Liver (tissue), 3 donors: ENCODE results near the gene ANKRD27.

Experiments used
- YY1 ChIP-seq: IDR thresholded peaks from 2 replicates; pipeline ENCODE4 v1.6.1; 2016; ENCODE audit warnings: antibody characterized with exemption, mild to moderate bottlenecking
- TF ChIP-seq, protein P1 (sequence below): fragments of 150-350 bp; IDR thresholded peaks from 2 replicates; pipeline ENCODE4 v1.5.1; 2017; ENCODE audit warnings: improper control_type of control experiment, low read depth, low read length; ENCODE audit not compliant: missing input control
- TF ChIP-seq, protein P2 (sequence below): IDR thresholded peaks from 2 replicates; pipeline ENCODE4 v1.6.1; 2016; ENCODE audit warnings: antibody characterized with exemption
- TF ChIP-seq, protein P3 (sequence below): IDR thresholded peaks from 2 replicates; pipeline ENCODE4 v1.6.1; 2016; ENCODE audit warnings: antibody characterized with exemption
- TF ChIP-seq, protein P4 (sequence below): IDR thresholded peaks from 2 replicates; pipeline ENCODE4 v1.6.1; 2016; ENCODE audit warnings: antibody characterized with exemption, mild to moderate bottlenecking
- donor health status: healthy.
- donor health status: healthy.

DNA sequence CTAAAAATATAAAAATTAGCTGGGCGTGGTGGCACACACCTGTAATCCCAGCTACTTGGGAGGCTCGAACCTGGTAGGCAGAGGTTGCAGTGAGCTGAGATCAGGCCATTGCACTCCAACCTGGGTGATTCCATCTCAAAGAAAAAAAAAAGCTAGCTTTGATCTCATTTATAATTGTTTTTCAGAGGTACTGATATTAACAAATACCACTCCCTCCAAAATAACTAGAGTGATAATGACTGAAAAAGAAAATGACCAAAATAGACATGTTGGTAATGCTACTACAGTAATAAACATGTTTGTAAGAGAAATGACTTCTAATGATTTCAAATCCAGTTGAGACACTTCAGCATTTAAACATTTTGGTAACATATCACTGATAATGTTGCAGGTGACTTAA is 81.0 kb downstream of the ANKRD27 start:
- TF ChIP-seq, protein P1, sequence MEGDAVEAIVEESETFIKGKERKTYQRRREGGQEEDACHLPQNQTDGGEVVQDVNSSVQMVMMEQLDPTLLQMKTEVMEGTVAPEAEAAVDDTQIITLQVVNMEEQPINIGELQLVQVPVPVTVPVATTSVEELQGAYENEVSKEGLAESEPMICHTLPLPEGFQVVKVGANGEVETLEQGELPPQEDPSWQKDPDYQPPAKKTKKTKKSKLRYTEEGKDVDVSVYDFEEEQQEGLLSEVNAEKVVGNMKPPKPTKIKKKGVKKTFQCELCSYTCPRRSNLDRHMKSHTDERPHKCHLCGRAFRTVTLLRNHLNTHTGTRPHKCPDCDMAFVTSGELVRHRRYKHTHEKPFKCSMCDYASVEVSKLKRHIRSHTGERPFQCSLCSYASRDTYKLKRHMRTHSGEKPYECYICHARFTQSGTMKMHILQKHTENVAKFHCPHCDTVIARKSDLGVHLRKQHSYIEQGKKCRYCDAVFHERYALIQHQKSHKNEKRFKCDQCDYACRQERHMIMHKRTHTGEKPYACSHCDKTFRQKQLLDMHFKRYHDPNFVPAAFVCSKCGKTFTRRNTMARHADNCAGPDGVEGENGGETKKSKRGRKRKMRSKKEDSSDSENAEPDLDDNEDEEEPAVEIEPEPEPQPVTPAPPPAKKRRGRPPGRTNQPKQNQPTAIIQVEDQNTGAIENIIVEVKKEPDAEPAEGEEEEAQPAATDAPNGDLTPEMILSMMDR, result no peak
- TF ChIP-seq, protein P2, sequence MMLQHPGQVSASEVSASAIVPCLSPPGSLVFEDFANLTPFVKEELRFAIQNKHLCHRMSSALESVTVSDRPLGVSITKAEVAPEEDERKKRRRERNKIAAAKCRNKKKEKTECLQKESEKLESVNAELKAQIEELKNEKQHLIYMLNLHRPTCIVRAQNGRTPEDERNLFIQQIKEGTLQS, result no peak
- TF ChIP-seq YY1, result no peak
- TF ChIP-seq, protein P3, sequence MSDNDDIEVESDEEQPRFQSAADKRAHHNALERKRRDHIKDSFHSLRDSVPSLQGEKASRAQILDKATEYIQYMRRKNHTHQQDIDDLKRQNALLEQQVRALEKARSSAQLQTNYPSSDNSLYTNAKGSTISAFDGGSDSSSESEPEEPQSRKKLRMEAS, result no peak
- TF ChIP-seq, protein P4, sequence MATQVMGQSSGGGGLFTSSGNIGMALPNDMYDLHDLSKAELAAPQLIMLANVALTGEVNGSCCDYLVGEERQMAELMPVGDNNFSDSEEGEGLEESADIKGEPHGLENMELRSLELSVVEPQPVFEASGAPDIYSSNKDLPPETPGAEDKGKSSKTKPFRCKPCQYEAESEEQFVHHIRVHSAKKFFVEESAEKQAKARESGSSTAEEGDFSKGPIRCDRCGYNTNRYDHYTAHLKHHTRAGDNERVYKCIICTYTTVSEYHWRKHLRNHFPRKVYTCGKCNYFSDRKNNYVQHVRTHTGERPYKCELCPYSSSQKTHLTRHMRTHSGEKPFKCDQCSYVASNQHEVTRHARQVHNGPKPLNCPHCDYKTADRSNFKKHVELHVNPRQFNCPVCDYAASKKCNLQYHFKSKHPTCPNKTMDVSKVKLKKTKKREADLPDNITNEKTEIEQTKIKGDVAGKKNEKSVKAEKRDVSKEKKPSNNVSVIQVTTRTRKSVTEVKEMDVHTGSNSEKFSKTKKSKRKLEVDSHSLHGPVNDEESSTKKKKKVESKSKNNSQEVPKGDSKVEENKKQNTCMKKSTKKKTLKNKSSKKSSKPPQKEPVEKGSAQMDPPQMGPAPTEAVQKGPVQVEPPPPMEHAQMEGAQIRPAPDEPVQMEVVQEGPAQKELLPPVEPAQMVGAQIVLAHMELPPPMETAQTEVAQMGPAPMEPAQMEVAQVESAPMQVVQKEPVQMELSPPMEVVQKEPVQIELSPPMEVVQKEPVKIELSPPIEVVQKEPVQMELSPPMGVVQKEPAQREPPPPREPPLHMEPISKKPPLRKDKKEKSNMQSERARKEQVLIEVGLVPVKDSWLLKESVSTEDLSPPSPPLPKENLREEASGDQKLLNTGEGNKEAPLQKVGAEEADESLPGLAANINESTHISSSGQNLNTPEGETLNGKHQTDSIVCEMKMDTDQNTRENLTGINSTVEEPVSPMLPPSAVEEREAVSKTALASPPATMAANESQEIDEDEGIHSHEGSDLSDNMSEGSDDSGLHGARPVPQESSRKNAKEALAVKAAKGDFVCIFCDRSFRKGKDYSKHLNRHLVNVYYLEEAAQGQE, result no peak
